Posterior vena cava (tissue), 2 donors: ENCODE measurements around the gene CHST15. TPM values are rescaled to one million over a fixed set of nuclear protein-coding genes. Genes with fewer than 3 reads are reported as not detected.

Experiments used
- DNase-seq: peaks from one replicate; pipeline ENCODE4 v3.0.0-alpha.2; 2020; ENCODE audit warnings: low spot score
- intact Hi-C, 2 donors: fragments of 100-400 bp; cut with DNase I; formaldehyde crosslinking; loops; one replicate each; pipeline versions ENCODE4 v1.14.1 to v1.14.2; 2022 to 2023
- total RNA-seq, 2 donors: library from RNA; stranded (reverse); fragmentation: NEBNext Ultra II Directional; extraction: Animal tissue kit (Norgen Biotek cat#: 25700); gene quantifications; one replicate each; pipeline ENCODE4 v1.2.1, GENCODE V29; 2021
- donor health status: DM: yes; HTN: yes; CAD: no.
- donor health status: DM: yes; HTN: yes; CAD: no.

CHST15 gene
- total RNA-seq, 2 donors from 2014 or later: 25.8 to 30.1 TPM

GRCh38 chr10:124026589-124026939 lies 66.8 kb downstream of the CHST15 start:
- DNase-seq: no peak
- intact Hi-C loops: no loop called here

GRCh38 chr10:124025660-124026588 lies 67.5 kb downstream of the CHST15 start:
- DNase-seq: no peak
- intact Hi-C loops: no loop called here

- DNase-seq: no peak
- intact Hi-C loops: no loop called here
These were observed 68.2 kb downstream of the CHST15 start for GRCh38 chr10:124025152-124025551.

GRCh38 chr10:124022066-124022465 lies 71.3 kb downstream of the CHST15 start:
- intact Hi-C loops: no loop called here
- DNase-seq: no peak

GRCh38 chr10:124020981-124021815 lies 72.2 kb downstream of the CHST15 start:
- DNase-seq: no peak
- intact Hi-C loops: no loop called here

GRCh38 chr10:124019886-124020797 lies 73.3 kb downstream of the CHST15 start:
- no peak for DNase-seq
- intact Hi-C loops: no loop called here

- intact Hi-C loops: no loop called here
- no peak for DNase-seq
These were observed 74.4 kb downstream of the CHST15 start for GRCh38 chr10:124018886-124019525.

GRCh38 chr10:124017729-124018128 lies 75.7 kb downstream of the CHST15 start:
- intact Hi-C loops: no loop called here
- no peak for DNase-seq

GRCh38 chr10:124016804-124017375 lies 76.5 kb downstream of the CHST15 start:
- intact Hi-C loops: no loop called here
- no peak for DNase-seq

- DNase-seq: no peak
- intact Hi-C loops: no loop called here
These were observed 77.4 kb downstream of the CHST15 start for GRCh38 chr10:124015991-124016390.

GRCh38 chr10:124014416-124015154 lies 78.8 kb downstream of the CHST15 start:
- intact Hi-C loops: no loop called here

GRCh38 chr10:124013916-124014315 lies 79.5 kb downstream of the CHST15 start:
- intact Hi-C loops: no loop called here
- no peak for DNase-seq

More at GRCh38 chr10:124014416-124015154, 78.8 kb downstream of the CHST15 start:
- no peak for DNase-seq

- intact Hi-C loops: no loop called here
- DNase-seq: no peak
These were observed 80.4 kb downstream of the CHST15 start for GRCh38 chr10:124012991-124013390.

- no peak for DNase-seq
- intact Hi-C loops: no loop called here
These were observed 80.8 kb downstream of the CHST15 start for GRCh38 chr10:124012583-124012982.

- DNase-seq: no peak
- intact Hi-C loops: no loop called here
These were observed 81.3 kb downstream of the CHST15 start for GRCh38 chr10:124012066-124012465.

GRCh38 chr10:124011464-124011863 lies 81.9 kb downstream of the CHST15 start:
- DNase-seq: no peak
- intact Hi-C loops: no loop called here

GRCh38 chr10:124010563-124011131 lies 82.8 kb downstream of the CHST15 start:
- DNase-seq: peak; percentile 66
- intact Hi-C loops: no loop called here

- peak; percentile 34 for DNase-seq
- intact Hi-C loops: no loop called here
These were observed 83.4 kb downstream of the CHST15 start for GRCh38 chr10:124010024-124010423.
